Coronary artery (tissue), 2 donors: ENCODE results near the gene ZKSCAN8.
A peak's percentile ranks its signal among the peaks of the same experiment; 100 is the strongest.
"Not testable (repeated sequence)": the region's sequence is repeated elsewhere in the genome, so short reads cannot be mapped to it uniquely, and the experiment has no call there.

ENCODE experiments used
- DNase-seq: peaks from one replicate; pipeline ENCODE4 v3.0.0-alpha.2; 2017; ENCODE audit warnings: low spot score
- H3K27ac ChIP-seq, 2 donors: fragments of 200-600 bp; sonication (generic); one replicate each; pipeline ENCODE4 v1.5.1; 2016 to 2019
- H3K4me3 ChIP-seq: fragments of 200-600 bp; sonication (generic); 2 replicates; pipeline ENCODE4 v1.5.1; 2016; ENCODE audit warnings: mild to moderate bottlenecking, moderate library complexity
- CTCF ChIP-seq: fragments of 200-600 bp; sonication (generic); IDR thresholded peaks from one replicate; pipeline ENCODE4 v1.5.1; 2019; ENCODE audit warnings: antibody characterized with exemption

ZKSCAN8 gene

DNA sequence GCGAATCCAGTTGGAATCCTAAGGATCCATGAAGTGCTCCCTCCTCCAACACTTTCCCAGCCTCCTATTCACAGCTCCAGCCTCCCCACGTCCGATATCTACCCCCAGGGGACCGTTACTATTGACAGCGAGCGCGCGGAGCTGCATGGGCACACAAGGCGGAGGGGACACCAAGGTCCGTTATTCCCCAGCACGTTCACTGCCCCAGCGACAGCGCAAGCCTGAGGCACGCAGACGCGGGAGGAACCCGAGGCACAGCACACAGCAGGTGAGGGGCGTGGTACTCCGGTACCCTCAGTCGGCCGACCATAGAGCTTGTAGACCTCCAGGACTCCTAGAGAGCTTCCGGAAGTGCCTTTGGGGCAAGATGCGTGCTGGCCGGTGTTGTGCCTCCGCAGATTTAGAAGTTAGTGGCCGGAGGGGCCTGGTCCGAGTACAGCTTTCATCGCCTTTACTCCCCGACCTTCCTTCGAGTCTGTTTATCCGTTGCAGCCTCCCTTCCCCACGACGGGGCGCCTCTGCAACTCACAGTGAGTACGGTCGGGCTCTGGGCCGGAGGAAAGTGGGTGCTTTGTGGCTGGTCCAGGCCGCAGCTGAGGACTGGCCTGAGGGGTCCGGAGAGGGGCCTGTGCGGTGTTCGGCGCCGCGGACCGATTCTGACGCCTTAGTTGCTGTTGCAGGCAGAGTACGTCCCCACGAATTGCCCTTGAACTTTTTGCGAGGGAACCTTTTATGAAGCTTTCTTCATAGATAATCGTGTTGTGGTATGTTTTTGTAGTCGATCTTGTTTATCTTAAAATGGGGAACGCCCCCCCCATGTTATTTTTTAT, at the start of gene ZKSCAN8:
Gene ZKSCAN8 (plus strand): TSS at position 384 of the 830 bp plus-strand sequence. CDS start 6,525 bp downstream, outside the sequence.
- peak within 1 kb of the TSS; percentile 65 to 92 for H3K27ac ChIP-seq
- peak; percentile 87 for DNase-seq

DNA sequence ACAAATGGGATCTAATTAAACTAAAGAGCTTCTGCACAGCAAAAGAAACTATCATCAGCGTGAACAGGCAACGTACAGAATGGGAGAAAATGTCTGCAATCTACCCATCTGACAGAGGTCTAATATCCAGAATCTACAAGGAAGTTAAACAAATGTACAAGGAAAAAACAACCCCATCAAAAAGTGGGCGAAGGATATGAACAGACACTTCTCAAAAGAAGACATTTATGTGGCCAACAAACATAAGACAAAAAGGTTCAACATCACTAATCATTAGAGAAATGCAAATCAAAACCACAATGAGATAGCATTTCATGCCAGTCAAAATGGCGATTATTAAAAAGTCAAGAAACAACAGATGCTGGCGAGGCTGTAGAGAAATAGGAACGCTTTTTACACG, 39.5 kb upstream of the ZKSCAN8 start:
- not testable (repeated sequence) for H3K4me3 ChIP-seq, DNase-seq, H3K27ac ChIP-seq

More for the DNA sequence above, at the start of gene ZKSCAN8:
- H3K4me3 ChIP-seq: peak within 1 kb of the TSS; percentile 96
- no peak for TF ChIP-seq CTCF

DNA sequence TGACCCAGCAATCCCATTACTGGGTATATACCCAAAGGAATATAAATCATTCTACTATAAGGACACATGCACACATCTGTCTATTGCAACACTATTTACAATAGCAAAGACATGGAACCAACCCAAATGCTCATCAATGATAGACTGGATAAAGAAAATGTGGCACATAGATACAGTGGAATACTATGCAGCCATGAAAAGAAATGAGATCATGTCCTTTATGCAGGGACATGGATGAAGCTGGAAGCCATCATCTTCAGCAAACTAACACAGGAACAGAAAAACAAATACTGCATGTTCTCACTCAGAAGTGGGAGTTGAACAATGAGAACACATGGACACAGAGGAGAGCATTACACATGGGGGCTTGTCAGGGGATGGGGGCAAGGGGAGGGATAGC, 39.0 kb upstream of the ZKSCAN8 start:
- H3K27ac ChIP-seq, H3K4me3 ChIP-seq, DNase-seq: not testable (repeated sequence)

DNA sequence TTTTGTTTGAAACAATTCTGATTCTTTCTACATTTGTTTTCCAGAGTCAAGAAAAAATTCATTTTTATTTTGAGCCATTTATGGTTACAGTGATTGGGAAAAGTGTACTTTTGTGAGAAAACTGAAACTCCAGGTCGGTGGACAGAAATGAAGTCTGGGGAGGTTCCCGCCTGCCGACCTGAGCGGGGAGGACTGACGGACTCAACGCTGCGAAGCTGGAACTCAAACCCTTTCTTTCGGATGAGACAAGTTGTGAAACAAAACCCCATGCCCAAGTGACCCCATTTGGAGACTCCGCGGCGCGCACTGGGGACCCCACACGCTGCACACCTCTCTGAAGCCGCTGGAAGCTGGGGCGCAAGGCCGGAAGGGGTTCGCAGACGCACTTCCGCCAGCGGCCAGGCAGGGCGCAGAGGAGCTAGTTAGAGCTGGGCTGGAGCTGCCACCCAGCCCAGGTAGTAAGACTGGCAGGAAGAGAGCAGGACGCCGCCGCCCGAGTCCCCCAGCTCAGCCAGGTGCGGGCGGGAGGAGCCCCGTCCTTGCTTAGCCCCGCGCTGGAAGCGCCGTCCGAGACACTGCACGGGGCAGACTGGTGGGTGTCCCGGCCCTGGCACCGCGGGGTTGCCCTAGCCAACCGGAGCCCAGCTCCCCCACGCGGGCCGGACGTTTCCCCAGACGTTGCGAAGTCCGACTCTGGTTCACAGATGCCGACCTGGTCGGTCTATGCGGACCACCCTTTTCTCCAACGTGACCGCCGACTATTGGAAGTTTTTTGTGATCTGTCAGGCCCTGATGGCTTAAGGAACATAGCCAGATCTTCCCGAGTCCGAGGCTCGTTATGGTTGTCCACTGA, 37.1 kb upstream of the ZKSCAN8 start:
- peak; percentile 49 for TF ChIP-seq CTCF
- peak overlapping the region; percentile 89 for H3K4me3 ChIP-seq
- DNase-seq: peak; percentile 84
- H3K27ac ChIP-seq: peak overlapping the region; percentile 77 to 88

GRCh38 chr6:28105245-28105639, 36.4 kb upstream of the ZKSCAN8 start:
- DNase-seq: no peak
- no peak for TF ChIP-seq CTCF

GRCh38 chr6:28107506-28107905, 34.2 kb upstream of the ZKSCAN8 start:
- H3K27ac ChIP-seq: no peak overlapping the region
- DNase-seq: no peak

More at GRCh38 chr6:28105245-28105639, 36.4 kb upstream of the ZKSCAN8 start:
- peak overlapping the region; percentile 77 to 88 for H3K27ac ChIP-seq
- peak overlapping the region; percentile 89 for H3K4me3 ChIP-seq

GRCh38 chr6:28111964-28112363, 29.7 kb upstream of the ZKSCAN8 start:
- no peak for TF ChIP-seq CTCF
- DNase-seq: no peak
- no peak overlapping the region for H3K4me3 ChIP-seq
- no peak overlapping the region for H3K27ac ChIP-seq

More at GRCh38 chr6:28107506-28107905, 34.2 kb upstream of the ZKSCAN8 start:
- no peak overlapping the region for H3K4me3 ChIP-seq
- TF ChIP-seq CTCF: no peak
